Stomach (tissue), 4 donors: Measurements from ENCODE around the gene PIK3R4.

ENCODE experiments used
- CTCF ChIP-seq, 7 experiments: fragments of 450-650 bp in 4 of 7; fragments of 200-600 bp in 3 of 7; sonication (generic) in 3 of 7; IDR thresholded peaks; one replicate each; pipeline ENCODE4 v1.5.1; 2016 to 2019; ENCODE audit warnings: antibody characterized with exemption in 7 of 7, control low read depth in 2 of 7, mild to moderate bottlenecking in 1 of 7
- POLR2A ChIP-seq, 4 donors: fragments of 450-650 bp; IDR thresholded peaks; one replicate each; pipeline ENCODE4 v1.6.1; 2016; ENCODE audit warnings: antibody characterized with exemption in 4 of 4, control low read depth in 2 of 4, mild to moderate bottlenecking in 1 of 4, moderate library complexity in 1 of 4
- POLR2AphosphoS5 ChIP-seq, 3 donors: sonication (generic); formaldehyde crosslinking; IDR thresholded peaks; one replicate each; pipeline ENCODE4 v1.6.1; 2016; ENCODE audit warnings: antibody characterized with exemption in 3 of 3

GRCh38 chr3:130725746-130726145 lies 20.9 kb downstream of the PIK3R4 start:
- TF ChIP-seq POLR2A (IDR thresholded peaks at IDR 0.05) (no peak), CTCF (IDR thresholded peaks at IDR 0.05) (no peak), POLR2AphosphoS5 (IDR thresholded peaks at IDR 0.05) (no peak)
